ENCODE data around the gene PSMA8. TPM values are rescaled to one million over a fixed set of nuclear protein-coding genes. Genes with fewer than 3 reads are reported as not detected.
"Not testable (repeated sequence)": the region's sequence is repeated elsewhere in the genome, so short reads cannot be mapped to it uniquely, and the experiment has no call there.

The PSMA8 gene
- polyA plus RNA-seq, 1 experiment, result not detected

DNA sequence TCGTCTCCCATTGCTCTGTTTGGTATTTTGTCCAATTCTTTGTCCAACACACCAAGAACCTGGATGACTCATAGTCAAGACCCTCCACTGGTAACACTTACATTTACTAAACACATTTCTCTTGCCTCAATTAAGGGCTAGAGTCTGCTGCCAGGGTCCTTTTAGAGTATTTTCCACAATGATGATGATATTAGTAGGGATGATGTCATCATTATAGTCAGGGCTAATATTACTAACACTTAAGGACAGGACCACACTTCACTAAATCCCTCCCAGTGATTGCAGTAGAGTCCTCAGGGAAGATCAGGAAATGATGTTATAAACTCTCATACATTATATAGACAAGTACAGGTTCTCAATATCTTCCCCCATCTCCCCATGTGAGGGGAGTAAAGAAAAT, 29.6 kb upstream of the PSMA8 start:
- ChIA-PET CTCF (no interaction called here), POLR2A (no interaction called here)
- Histone ChIP-seq H3K4me3 (ENCODE audit: low read depth, low read length) (no peak overlapping the region), H3K27me3 (ENCODE audit: control insufficient read depth, insufficient read depth, low read length) (no peaks in the 10 kb centered on the region), H3K36me3 (ENCODE audit: control insufficient read depth, insufficient read depth, low read length) (no peaks in the 10 kb centered on the region)
- TF ChIP-seq, protein P1, sequence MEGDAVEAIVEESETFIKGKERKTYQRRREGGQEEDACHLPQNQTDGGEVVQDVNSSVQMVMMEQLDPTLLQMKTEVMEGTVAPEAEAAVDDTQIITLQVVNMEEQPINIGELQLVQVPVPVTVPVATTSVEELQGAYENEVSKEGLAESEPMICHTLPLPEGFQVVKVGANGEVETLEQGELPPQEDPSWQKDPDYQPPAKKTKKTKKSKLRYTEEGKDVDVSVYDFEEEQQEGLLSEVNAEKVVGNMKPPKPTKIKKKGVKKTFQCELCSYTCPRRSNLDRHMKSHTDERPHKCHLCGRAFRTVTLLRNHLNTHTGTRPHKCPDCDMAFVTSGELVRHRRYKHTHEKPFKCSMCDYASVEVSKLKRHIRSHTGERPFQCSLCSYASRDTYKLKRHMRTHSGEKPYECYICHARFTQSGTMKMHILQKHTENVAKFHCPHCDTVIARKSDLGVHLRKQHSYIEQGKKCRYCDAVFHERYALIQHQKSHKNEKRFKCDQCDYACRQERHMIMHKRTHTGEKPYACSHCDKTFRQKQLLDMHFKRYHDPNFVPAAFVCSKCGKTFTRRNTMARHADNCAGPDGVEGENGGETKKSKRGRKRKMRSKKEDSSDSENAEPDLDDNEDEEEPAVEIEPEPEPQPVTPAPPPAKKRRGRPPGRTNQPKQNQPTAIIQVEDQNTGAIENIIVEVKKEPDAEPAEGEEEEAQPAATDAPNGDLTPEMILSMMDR (IDR thresholded peaks at IDR 0.05; ENCODE audit: insufficient read depth, low read depth, low read length), result no peak
- no peak for DNase-seq (ENCODE audit: low read depth)

DNA sequence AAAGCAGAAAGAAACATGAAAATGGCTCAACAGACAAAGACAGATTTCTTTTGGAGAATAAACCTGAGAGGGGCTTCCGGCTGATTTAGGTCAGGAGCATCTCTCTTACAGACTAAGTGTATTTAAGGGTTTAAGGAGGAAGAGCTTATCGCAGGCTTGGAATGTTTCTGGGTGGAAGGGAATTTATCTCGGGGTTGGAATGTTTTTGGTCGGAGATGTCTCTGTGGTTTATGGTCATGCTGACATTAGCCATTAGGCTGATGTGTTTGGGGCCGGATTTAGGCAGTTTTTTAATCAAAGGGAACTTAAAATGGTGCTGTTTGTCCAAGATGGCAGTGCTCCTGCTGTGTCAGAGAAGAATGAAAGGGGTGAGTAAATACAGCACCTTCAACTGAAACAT, 14.4 kb upstream of the PSMA8 start:
- CTCF ChIA-PET, result no interaction called here
- no peak for DNase-seq (ENCODE audit: low read depth)
- TF ChIP-seq, protein P1 (IDR thresholded peaks at IDR 0.05; ENCODE audit: insufficient read depth, low read depth, low read length), result no peak
- Histone ChIP-seq H3K27me3 (ENCODE audit: control insufficient read depth, insufficient read depth, low read length) (no peaks in the 10 kb centered on the region), H3K36me3 (ENCODE audit: control insufficient read depth, insufficient read depth, low read length) (no peaks in the 10 kb centered on the region), H3K4me3 (ENCODE audit: low read depth, low read length) (no peak overlapping the region)
- POLR2A ChIA-PET, result interaction anchor here (0.5 kb wide), 1 partner anchor 61 kb away, joined by 5 read pairs; no protein-coding TSS in a partner anchor

DNA sequence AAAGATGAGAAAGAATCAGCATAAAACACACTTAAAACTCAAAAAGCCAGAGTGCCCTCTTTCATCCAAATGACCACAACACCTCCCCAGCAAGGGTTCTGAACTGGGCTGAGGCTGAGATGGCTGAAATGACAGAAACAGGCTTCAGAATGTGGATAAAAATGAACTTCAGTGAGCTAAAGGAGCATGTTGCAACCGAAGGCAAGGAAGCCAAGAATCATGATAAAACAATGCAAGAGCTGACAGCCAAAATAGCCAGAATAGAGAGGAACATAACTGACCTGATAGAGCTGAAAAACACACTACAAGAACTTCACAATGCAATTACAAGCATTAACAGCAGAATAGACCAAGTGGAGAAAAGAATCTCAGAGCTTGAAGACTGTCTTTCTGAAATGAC, 12.2 kb upstream of the PSMA8 start:
- no peak overlapping the region for H3K4me3 ChIP-seq (ENCODE audit: low read depth, low read length)
- H3K27me3 ChIP-seq (ENCODE audit: control insufficient read depth, insufficient read depth, low read length), result no peaks in the 10 kb centered on the region
- DNase-seq (ENCODE audit: low read depth), result no peak
- CTCF ChIA-PET, result interaction anchor here (0.6 kb wide), 1 partner anchor 29 kb away, joined by 3 read pairs; no protein-coding TSS in a partner anchor
- no peaks in the 10 kb centered on the region for H3K36me3 ChIP-seq (ENCODE audit: control insufficient read depth, insufficient read depth, low read length)
- POLR2A ChIA-PET, result no interaction called here
- TF ChIP-seq, protein P1 (IDR thresholded peaks at IDR 0.05; ENCODE audit: insufficient read depth, low read depth, low read length), result no peak

DNA sequence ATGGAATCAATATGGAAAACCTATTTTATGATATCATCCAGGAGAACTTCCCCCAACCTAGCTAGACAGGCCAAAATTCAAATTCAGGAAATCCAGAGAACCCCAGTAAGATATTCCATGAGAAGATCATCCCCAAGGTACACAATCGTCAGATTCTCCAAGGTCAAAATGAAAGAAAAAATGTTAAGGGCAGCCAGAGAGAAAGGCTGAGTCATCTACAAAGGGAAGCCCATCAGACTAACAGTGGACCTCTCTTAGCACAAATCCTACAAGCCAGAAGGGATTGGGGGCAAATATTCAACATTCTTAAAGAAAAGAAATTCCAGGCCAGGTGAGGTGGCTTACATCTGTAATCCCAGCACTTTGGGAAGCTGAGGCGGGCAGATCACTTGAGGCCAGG, 11.7 kb upstream of the PSMA8 start:
- H3K27me3 ChIP-seq (ENCODE audit: control insufficient read depth, insufficient read depth, low read length); DNase-seq (ENCODE audit: low read depth); H3K36me3 ChIP-seq (ENCODE audit: control insufficient read depth, insufficient read depth, low read length); POLR2A ChIA-PET; H3K4me3 ChIP-seq (ENCODE audit: low read depth, low read length): not testable (repeated sequence)
- CTCF ChIA-PET, result interaction anchor here (0.6 kb wide), 1 partner anchor 30 kb away, joined by 3 read pairs; no protein-coding TSS in a partner anchor

DNA sequence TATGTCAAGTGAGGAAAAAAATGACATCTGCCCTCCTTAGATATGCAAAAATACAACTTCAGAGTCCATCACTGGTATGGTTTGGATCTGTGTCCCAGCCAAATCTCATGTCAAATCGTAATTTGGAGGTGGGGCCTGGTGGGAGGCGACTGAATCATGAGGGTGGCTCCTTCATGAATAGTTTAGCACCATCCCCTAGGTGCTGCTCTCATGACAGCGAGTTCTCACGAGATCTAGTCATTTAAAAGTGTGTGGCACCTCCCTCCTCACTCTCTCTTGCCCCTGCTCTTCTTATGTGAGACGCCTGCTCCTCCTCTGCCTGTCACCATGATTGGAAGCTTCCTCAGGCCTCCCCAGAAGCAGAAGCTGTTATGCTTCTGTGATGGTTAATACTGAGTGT, 5.9 kb upstream of the PSMA8 start:
- ChIA-PET CTCF (no interaction called here), POLR2A (no interaction called here)
- DNase-seq (ENCODE audit: low read depth), result no peak
- Histone ChIP-seq H3K36me3 (ENCODE audit: control insufficient read depth, insufficient read depth, low read length) (no peaks in the 10 kb centered on the region), H3K27me3 (ENCODE audit: control insufficient read depth, insufficient read depth, low read length) (no peaks in the 10 kb centered on the region), H3K4me3 (ENCODE audit: low read depth, low read length) (no peak overlapping the region)
- TF ChIP-seq, protein P1 (IDR thresholded peaks at IDR 0.05; ENCODE audit: insufficient read depth, low read depth, low read length), result no peak

DNA sequence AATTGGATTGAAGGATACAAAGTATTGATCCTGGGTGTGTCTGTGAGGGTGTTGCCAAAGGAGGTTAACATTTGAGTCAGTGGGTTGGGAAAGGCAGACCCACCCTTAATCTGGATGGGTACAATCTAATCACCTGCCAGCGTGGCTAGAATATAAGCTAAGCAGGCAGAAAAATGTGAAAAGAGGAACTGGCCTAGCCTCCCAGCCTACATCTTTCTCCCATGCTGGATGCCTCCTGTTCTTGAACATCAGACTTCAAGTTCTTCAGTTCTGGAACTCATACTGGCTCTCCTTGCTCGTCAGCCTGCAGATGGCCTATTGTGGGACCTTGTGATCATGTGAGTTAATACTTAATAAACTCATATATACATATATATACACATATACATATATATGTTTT, 5.5 kb upstream of the PSMA8 start:
- POLR2A ChIA-PET; DNase-seq (ENCODE audit: low read depth); H3K4me3 ChIP-seq (ENCODE audit: low read depth, low read length); H3K27me3 ChIP-seq (ENCODE audit: control insufficient read depth, insufficient read depth, low read length); CTCF ChIA-PET; H3K36me3 ChIP-seq (ENCODE audit: control insufficient read depth, insufficient read depth, low read length): not testable (repeated sequence)

Measured in BJ (cell line).